HCT116 (cell line): Measurements from ENCODE around the gene OCEL1. TPM values are rescaled to one million over a fixed set of nuclear protein-coding genes. Genes with fewer than 3 reads are reported as not detected.

Source experiments
- ATAC-seq: fragments of 200-7000 bp; cut with Tn5 transposase; 2 replicates; pipeline ENCODE4 v1.9.1; 2020; ENCODE audit warnings: mild to moderate bottlenecking, moderate library complexity
- BruUV-seq: library from RNA; stranded (reverse); fragments of 400-500 nt; replicated peaks from 2 replicates; lab custom pipeline; 2021; lab: Mats Ljungman, UMichigan
- CTCF ChIA-PET: fragments of 300-600 bp; sonication (Branson Sonifier 250); formaldehyde crosslinking; loops from one replicate; lab custom pipeline; 2021; ENCODE audit warnings: antibody characterized with exemption; lab: Charles Lee
- POLR2A ChIA-PET: fragments of 300-600, 350-600 bp; sonication (Branson Sonifier 250); formaldehyde crosslinking; loops from one replicate; lab custom pipeline; 2021; ENCODE audit warnings: antibody characterized with exemption; lab: Charles Lee
- RAD21 ChIA-PET, 2 experiments: fragments of 300-600 bp; sonication (Branson Sonifier 250); formaldehyde crosslinking; loops; one replicate each; lab custom pipeline; 2023; ENCODE audit warnings: low total read pairs in 2 of 2; ENCODE audit not compliant: uncharacterized antibody in 2 of 2, unreplicated experiment in 2 of 2, low non-redundant PET in 1 of 2; lab: Charles Lee
- DNase-seq: peaks from one replicate; pipeline ENCODE4 v3.0.0-alpha.2; 2010; ENCODE audit warnings: low read depth, low spot score
- H2AFZ ChIP-seq: fragments of 200-600 bp; shearing (Covaris generic), sonication (generic); 2 replicates; pipeline ENCODE4 v1.6.1; 2017; ENCODE audit warnings: low read depth, mixed run types, mixed read lengths, antibody characterized with exemption, low read length; ENCODE audit not compliant: poor library complexity, severe bottlenecking
- H3K27ac ChIP-seq: 2 replicates; pipeline ENCODE4 v1.5.1; 2012; ENCODE audit warnings: low read depth, low read length
- H3K27me3 ChIP-seq: fragments of 200-600 bp; sonication (generic); 2 replicates; pipeline ENCODE4 v1.6.1; 2016; ENCODE audit warnings: mixed run types, low read length, mixed read lengths; ENCODE audit not compliant: insufficient read depth
- H3K36me3 ChIP-seq, 2 experiments: fragments of 200-500 bp in 1 of 2; fragments of 200-600 bp in 1 of 2; sonication (Bioruptor generic) in 1 of 2; sonication (generic) in 1 of 2; 2 replicates each; pipeline versions ENCODE4 v1.5.1 to v1.6.1; 2014 to 2016; ENCODE audit warnings: low read length in 2 of 2, inconsistent platforms in 1 of 2, mixed read lengths in 1 of 2, mixed run types in 1 of 2; ENCODE audit not compliant: insufficient read depth in 2 of 2, control insufficient read depth in 1 of 2
- H3K4me1 ChIP-seq, 2 experiments: fragments of 200-600 bp in 1 of 2; sonication (generic) in 1 of 2; 2 replicates each; pipeline versions ENCODE4 v1.5.1 to v1.6.1; 2012 to 2017; ENCODE audit warnings: low read length in 2 of 2, inconsistent platforms in 1 of 2, mild to moderate bottlenecking in 1 of 2, mixed read lengths in 1 of 2, mixed run types in 1 of 2, moderate library complexity in 1 of 2; ENCODE audit not compliant: insufficient read depth in 2 of 2, control insufficient read depth in 1 of 2
- H3K4me2 ChIP-seq: fragments of 200-600 bp; sonication (generic); 2 replicates; pipeline ENCODE4 v1.6.1; 2017; ENCODE audit warnings: mixed run types, low read length, mixed read lengths
- H3K4me3 ChIP-seq, 2 experiments: fragments of 200-600 bp in 1 of 2; sonication (generic) in 1 of 2; replicated peaks in 1 of 2; 2 replicates each; pipeline ENCODE4 v1.5.1; 2011 to 2016; ENCODE audit warnings: low read length in 2 of 2, control low read depth in 1 of 2, low read depth in 1 of 2, mild to moderate bottlenecking in 1 of 2, mixed read lengths in 1 of 2, mixed run types in 1 of 2
- H3K79me2 ChIP-seq: fragments of 200-600 bp; sonication (generic); 2 replicates; pipeline ENCODE4 v1.6.1; 2017; ENCODE audit warnings: mild to moderate bottlenecking, mixed run types, low read length, moderate library complexity, mixed read lengths; ENCODE audit not compliant: insufficient read depth
- H3K9ac ChIP-seq: fragments of 200-600 bp; sonication (generic); 2 replicates; pipeline ENCODE4 v1.6.1; 2016; ENCODE audit warnings: low read length, mixed read lengths
- H3K9me2 ChIP-seq: fragments of 200-600 bp; sonication (generic), shearing (Covaris generic); 2 replicates; pipeline ENCODE4 v1.6.1; 2017; ENCODE audit warnings: mixed run types, mild to moderate bottlenecking, moderate library complexity; ENCODE audit not compliant: insufficient read depth
- H3K9me3 ChIP-seq, 2 experiments: fragments of 200-500 bp in 1 of 2; fragments of 200-600 bp in 1 of 2; sonication (Bioruptor generic) in 1 of 2; sonication (generic) in 1 of 2; 2 replicates each; pipeline ENCODE4 v1.6.1; 2014 to 2017; ENCODE audit warnings: low read length in 2 of 2, mixed read lengths in 2 of 2, inconsistent platforms in 1 of 2, low read depth in 1 of 2, mild to moderate bottlenecking in 1 of 2, mixed run types in 1 of 2, moderate library complexity in 1 of 2; ENCODE audit not compliant: control insufficient read depth in 1 of 2, insufficient read depth in 1 of 2
- H4K20me1 ChIP-seq: fragments of 200-600 bp; sonication (generic), shearing (Covaris generic); 2 replicates; pipeline ENCODE4 v1.6.1; 2017; ENCODE audit warnings: mixed run types, mild to moderate bottlenecking, moderate library complexity; ENCODE audit not compliant: insufficient read depth
- ATF3 ChIP-seq: IDR thresholded peaks from 2 replicates; pipeline ENCODE4 v1.6.1; 2012
- EZH2 ChIP-seq: fragments of 200-600 bp; sonication (generic); IDR thresholded peaks from 2 replicates; pipeline ENCODE4 v1.6.1; 2017; ENCODE audit warnings: antibody characterized with exemption, mixed run types
- FOSL1 ChIP-seq: IDR thresholded peaks from 2 replicates; pipeline ENCODE4 v1.6.1; 2012; ENCODE audit warnings: low read depth
- JUND ChIP-seq: IDR thresholded peaks from 2 replicates; pipeline ENCODE4 v1.6.1; 2012
- POLR2A ChIP-seq: IDR thresholded peaks from 2 replicates; pipeline ENCODE4 v1.7.0; 2011; ENCODE audit warnings: borderline replicate concordance; ENCODE audit not compliant: insufficient read depth, insufficient read length; ENCODE audit errors: extremely low read depth
- POLR2AphosphoS5 ChIP-seq: IDR thresholded peaks from 2 replicates; pipeline ENCODE4 v1.6.1; 2011; ENCODE audit warnings: mild to moderate bottlenecking, low read depth, low read length, moderate library complexity
- SP1 ChIP-seq: IDR thresholded peaks from 2 replicates; pipeline ENCODE4 v1.6.1; 2012; ENCODE audit warnings: low read depth
- ZFX ChIP-seq: fragments of 450-650 bp; IDR thresholded peaks from 2 replicates; pipeline ENCODE4 v1.6.1; 2017
- intact Hi-C: fragments of 100-400 bp; cut with micrococcal nuclease; formaldehyde crosslinking; loops from 2 replicates; pipeline ENCODE4 v1.10.0; 2022
- total RNA-seq: library from RNA; stranded (reverse); gene quantifications from one replicate; pipeline ENCODE4 v1.2.1, GENCODE V29; 2021; ENCODE audit not compliant: unreplicated experiment

The OCEL1 gene
- total RNA-seq, 1 experiment from 2014 or later, result 39.8 TPM

DNA sequence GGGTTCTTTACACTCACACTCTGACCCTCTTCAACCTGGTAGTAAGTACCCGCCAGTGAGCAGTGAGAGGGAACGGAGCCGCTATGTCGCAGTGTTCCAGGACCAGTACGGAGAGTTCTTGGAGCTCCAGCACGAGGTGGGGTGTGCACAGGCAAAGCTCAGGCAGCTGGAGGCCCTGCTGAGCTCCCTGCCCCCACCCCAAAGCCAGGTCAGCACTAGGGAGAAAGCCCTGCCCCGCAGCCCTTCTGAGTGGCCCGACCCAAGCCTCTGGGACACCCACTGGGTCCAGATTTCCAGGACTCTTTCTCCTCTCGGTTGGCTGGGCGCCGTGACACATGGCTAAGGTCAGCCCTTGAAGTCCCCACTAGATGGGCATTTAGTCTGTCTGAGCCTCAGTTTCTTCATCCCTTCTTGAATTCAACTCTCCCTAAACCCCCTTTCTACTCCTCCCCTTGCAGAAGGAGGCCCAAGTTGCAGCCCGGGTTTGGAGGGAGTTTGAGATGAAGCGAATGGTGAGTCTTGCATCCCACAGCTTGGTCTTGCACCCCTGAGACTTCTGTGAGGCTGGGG lies 1.9 kb downstream of the OCEL1 start:
- peaks cover 12 to 28% of the 10 kb centered on the region in 2 experiments; a peak in 3 of 4 replicates for H3K4me1 ChIP-seq
- ATAC-seq (no peak), DNase-seq (no peak)
- no peak overlapping the region for H2AFZ ChIP-seq
- ChIA-PET RAD21 (no interaction called here), CTCF (interaction anchor here (0.5 kb wide), 1 partner anchor 96 kb away, joined by 3 read pairs; no protein-coding TSS in a partner anchor), POLR2A (interaction anchor here (3.0 to 3.1 kb wide), 3 partner anchors 8 to 21 kb away, joined by 9 to 29 read pairs (median 24); partner anchors contain the start of gene USE1)
- peak overlapping the region; percentile 98; the same call in 1 of the 2 replicates for H3K9ac ChIP-seq
- intact Hi-C loops, result loop anchor here (5.0 kb wide), 1 partner anchor 151 kb away; the partner anchor contains the start of genes HAUS8 and MYO9B
- H3K36me3 ChIP-seq, result peaks cover 0 to 16% of the 10 kb centered on the region in 2 experiments; a peak in 2 of 4 replicates
- H3K79me2 ChIP-seq, result peaks cover 35% of the 10 kb centered on the region
- H3K9me3 ChIP-seq, result no peaks in the 10 kb centered on the region
- peak overlapping the region; percentile 81 to 92 for H3K4me3 ChIP-seq
- H3K27me3 ChIP-seq, result no peaks in the 10 kb centered on the region
- no peaks in the 10 kb centered on the region for H4K20me1 ChIP-seq
- peak overlapping the region; percentile 99 for H3K4me2 ChIP-seq
- TF ChIP-seq JUND (no peak), POLR2AphosphoS5 (0 out of 2 replicates have a peak, but pooled peaks have one; percentile 21)
- H3K27ac ChIP-seq, result peak overlapping the region; percentile 85
- BruUV-seq, result TSS peak; percentile 63
- H3K9me2 ChIP-seq, result no peaks in the 10 kb centered on the region

GRCh38 chr19:17229890-17230289 lies 3.9 kb downstream of the OCEL1 start:
- POLR2A ChIA-PET, result no interaction called here
- intact Hi-C loops, result loop anchor here (5.0 kb wide), 1 partner anchor 153 kb away; the partner anchor contains the start of genes HAUS8 and MYO9B
- H3K27ac ChIP-seq, result no peak overlapping the region; the same call in 1 of the 2 replicates

More at GRCh38 chr19:17229890-17230289, 3.9 kb downstream of the OCEL1 start:
- Histone ChIP-seq H3K4me1 (peaks cover 16 to 34% of the 10 kb centered on the region in 2 experiments), H3K36me3 (peaks cover 12 to 16% of the 10 kb centered on the region in 2 experiments; a peak in 3 of 4 replicates), H3K4me3 (no peak overlapping the region), H3K4me2 (no peak overlapping the region), H3K27me3 (no peaks in the 10 kb centered on the region), H2AFZ (no peak overlapping the region), H3K9ac (no peak overlapping the region), H3K9me2 (no peaks in the 10 kb centered on the region), H3K79me2 (peaks cover 55% of the 10 kb centered on the region), H4K20me1 (peaks cover 7% of the 10 kb centered on the region; the same call in 1 of the 2 replicates), H3K9me3 (no peaks in the 10 kb centered on the region)
- DNase-seq, result no peak
- CTCF ChIA-PET, result no interaction called here
- no peak for TF ChIP-seq SP1
- TF ChIP-seq POLR2A, result peak; percentile 37
- no peak for TF ChIP-seq FOSL1
- 0 out of 2 replicates have a peak, but pooled peaks have one; percentile 21 for TF ChIP-seq POLR2AphosphoS5
- TF ChIP-seq EZH2, result no peak
- TF ChIP-seq ZFX, result no peak
- no peak for TF ChIP-seq ATF3
- BruUV-seq, result no TSS peak
- RAD21 ChIA-PET, result no interaction called here
- ATAC-seq, result no peak
